Type B pancreatic cell (in vitro differentiated cells): ENCODE measurements around the gene LOXL3. TPM values are rescaled to one million over a fixed set of nuclear protein-coding genes. Genes with fewer than 3 reads are reported as not detected.

Experiments used
- DNase-seq: peaks from one replicate; pipeline ENCODE4 v3.0.0; 2021; ENCODE audit warnings: mixed read lengths; ENCODE audit not compliant: unreplicated experiment; ENCODE audit errors: extremely low spot score
- H3K27ac Mint-ChIP-seq: 2 replicates; pipeline ENCODE4 v1.8.0; 2021; ENCODE audit warnings: mild to moderate bottlenecking, mixed read lengths
- H3K27me3 Mint-ChIP-seq: 2 replicates; pipeline ENCODE4 v1.8.0; 2021; ENCODE audit warnings: mixed read lengths
- H3K36me3 Mint-ChIP-seq: 2 replicates; pipeline ENCODE4 v1.8.0; 2021; ENCODE audit warnings: mixed read lengths
- H3K4me1 Mint-ChIP-seq: one replicate; pipeline ENCODE4 v1.8.0; 2021; ENCODE audit warnings: mixed read lengths; ENCODE audit not compliant: unreplicated experiment
- H3K4me3 Mint-ChIP-seq: 2 replicates; pipeline ENCODE4 v1.8.0; 2021; ENCODE audit warnings: mild to moderate bottlenecking, mixed read lengths
- H3K9me3 Mint-ChIP-seq: 2 replicates; pipeline ENCODE4 v1.8.0; 2021; ENCODE audit warnings: mixed read lengths
- CTCF ChIP-seq: fragments of 200-600 bp; sonication (generic); conservative IDR thresholded peaks from 2 replicates; pipeline ENCODE4 v1.5.0; 2021; ENCODE audit warnings: antibody characterized with exemption, mild to moderate bottlenecking
- total RNA-seq: library from RNA; stranded (reverse); gene quantifications from 2 replicates; pipeline ENCODE4 v1.2.1, GENCODE V29; 2021; ENCODE audit warnings: low replicate concordance

Gene LOXL3
- total RNA-seq, 1 donor from 2014 or later = 23.8 TPM

- no peaks in the 10 kb centered on the region for H3K36me3 Mint-ChIP-seq
- peaks cover 26% of the 10 kb centered on the region for H3K27me3 Mint-ChIP-seq
- H3K4me1 Mint-ChIP-seq = peaks cover 20% of the 10 kb centered on the region
- no peak for DNase-seq
- H3K9me3 Mint-ChIP-seq = no peaks in the 10 kb centered on the region
- TF ChIP-seq CTCF = no peak
- H3K27ac Mint-ChIP-seq = peak overlapping the region; percentile 86
- peak overlapping the region; percentile 92 for H3K4me3 Mint-ChIP-seq
Observed at GRCh38 chr2:74548285-74548899, 5.3 kb downstream of the LOXL3 start.

DNA sequence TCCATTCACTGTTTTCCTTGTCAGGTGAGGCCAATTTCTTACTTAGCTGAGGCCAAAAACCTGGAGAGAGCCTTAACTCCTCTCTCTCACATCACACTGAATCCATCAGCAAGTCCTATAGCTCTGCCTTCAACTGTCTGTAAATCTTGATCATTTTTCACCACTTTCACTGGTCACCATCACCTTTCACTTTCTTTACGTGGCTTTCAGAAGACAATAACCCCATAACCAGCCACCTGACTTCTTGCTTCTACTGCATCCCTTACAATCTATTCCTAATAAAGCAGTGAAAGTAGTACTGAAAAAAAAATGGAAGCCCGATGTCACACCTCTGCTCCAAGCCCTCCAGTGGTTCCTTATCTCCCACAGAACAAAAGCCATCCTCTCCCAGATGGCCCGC lies 7.7 kb downstream of the LOXL3 start:
- Mint-ChIP-seq H3K36me3 (no peaks in the 10 kb centered on the region), H3K27ac (no peak overlapping the region), H3K4me3 (no peak overlapping the region), H3K9me3 (no peaks in the 10 kb centered on the region), H3K27me3 (peaks cover 11% of the 10 kb centered on the region), H3K4me1 (peaks cover 12% of the 10 kb centered on the region)
- DNase-seq = no peak
- TF ChIP-seq CTCF = no peak

- peaks cover 10% of the 10 kb centered on the region for H3K27me3 Mint-ChIP-seq
- no peak overlapping the region for H3K4me3 Mint-ChIP-seq
- H3K27ac Mint-ChIP-seq = no peak overlapping the region
- peaks cover 11% of the 10 kb centered on the region for H3K4me1 Mint-ChIP-seq
- TF ChIP-seq CTCF = no peak
- DNase-seq = no peak
- no peaks in the 10 kb centered on the region for H3K9me3 Mint-ChIP-seq
- no peaks in the 10 kb centered on the region for H3K36me3 Mint-ChIP-seq
Observed at GRCh38 chr2:74544634-74545033, 9.1 kb downstream of the LOXL3 start.

DNA sequence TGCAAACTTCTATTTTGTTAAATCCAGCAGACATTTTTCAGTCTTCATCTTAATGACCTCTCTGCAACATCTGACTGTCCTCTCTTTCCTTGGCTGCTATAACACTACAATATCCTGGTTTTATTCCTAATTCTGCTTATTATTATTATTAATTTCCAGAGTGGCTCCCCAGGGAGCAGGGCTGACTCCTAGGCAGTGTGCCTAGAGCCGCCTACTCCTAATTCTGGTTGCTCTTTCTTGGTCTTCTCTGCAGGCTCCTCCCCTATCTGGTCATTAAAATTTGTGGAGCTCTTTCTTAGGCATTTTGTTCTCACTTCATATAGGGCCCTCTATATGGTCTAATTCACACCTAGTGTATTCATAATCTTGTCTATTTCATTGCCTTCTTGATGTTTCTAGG lies 10.8 kb downstream of the LOXL3 start:
- H3K4me1 Mint-ChIP-seq = peaks cover 2% of the 10 kb centered on the region
- no peaks in the 10 kb centered on the region for H3K36me3 Mint-ChIP-seq
- peaks cover 2% of the 10 kb centered on the region for H3K27me3 Mint-ChIP-seq
- H3K4me3 Mint-ChIP-seq = no peak overlapping the region
- no peak for TF ChIP-seq CTCF
- no peak for DNase-seq
- no peaks in the 10 kb centered on the region for H3K9me3 Mint-ChIP-seq
- no peak overlapping the region for H3K27ac Mint-ChIP-seq

- Mint-ChIP-seq H3K27ac (no peak overlapping the region), H3K4me1 (no peaks in the 10 kb centered on the region), H3K9me3 (no peaks in the 10 kb centered on the region), H3K36me3 (no peaks in the 10 kb centered on the region), H3K27me3 (no peaks in the 10 kb centered on the region), H3K4me3 (no peak overlapping the region)
- no peak for DNase-seq
- no peak for TF ChIP-seq CTCF
Observed at GRCh38 chr2:74540291-74540690, 13.5 kb downstream of the LOXL3 start.
